ENCODE measurements around the gene ZSWIM4. TPM values are rescaled to one million over a fixed set of nuclear protein-coding genes. Genes with fewer than 3 reads are reported as not detected.
"Not testable (repeated sequence)": the region's sequence is repeated elsewhere in the genome, so short reads cannot be mapped to it uniquely, and the experiment has no call there.

Gene ZSWIM4
- total RNA-seq, 1 donor from 2014 or later = 2.6 TPM

DNA sequence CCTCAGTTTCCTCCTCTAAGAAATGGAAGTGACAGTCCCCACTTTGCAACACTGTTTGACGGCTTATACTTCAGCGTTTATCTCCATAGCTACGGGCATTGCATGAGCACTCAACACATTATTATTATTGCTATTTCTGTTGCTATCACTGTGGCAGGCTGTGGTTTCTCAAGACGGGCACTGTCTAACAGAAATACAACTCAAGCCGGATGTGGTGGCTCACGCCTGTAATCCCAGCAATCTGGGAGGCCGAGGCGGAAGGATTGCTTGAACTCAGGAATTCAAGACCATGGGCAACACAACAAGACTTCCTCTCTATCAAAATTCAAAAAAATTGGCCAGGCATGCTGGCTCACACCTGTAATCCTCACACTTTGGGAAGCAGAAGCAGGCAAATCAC is 4.9 kb upstream of the ZSWIM4 start:
- no peaks in the 10 kb centered on the region for H3K36me3 ChIP-seq
- DNase-seq = no peak
- peaks cover 17% of the 10 kb centered on the region for H3K4me1 ChIP-seq
- H3K27me3 ChIP-seq (ENCODE audit: low read depth) = no peaks in the 10 kb centered on the region
- H3K4me3 ChIP-seq = no peak overlapping the region
- intact Hi-C loops (cut with micrococcal nuclease) = no loop called here
- TF ChIP-seq, protein P1, sequence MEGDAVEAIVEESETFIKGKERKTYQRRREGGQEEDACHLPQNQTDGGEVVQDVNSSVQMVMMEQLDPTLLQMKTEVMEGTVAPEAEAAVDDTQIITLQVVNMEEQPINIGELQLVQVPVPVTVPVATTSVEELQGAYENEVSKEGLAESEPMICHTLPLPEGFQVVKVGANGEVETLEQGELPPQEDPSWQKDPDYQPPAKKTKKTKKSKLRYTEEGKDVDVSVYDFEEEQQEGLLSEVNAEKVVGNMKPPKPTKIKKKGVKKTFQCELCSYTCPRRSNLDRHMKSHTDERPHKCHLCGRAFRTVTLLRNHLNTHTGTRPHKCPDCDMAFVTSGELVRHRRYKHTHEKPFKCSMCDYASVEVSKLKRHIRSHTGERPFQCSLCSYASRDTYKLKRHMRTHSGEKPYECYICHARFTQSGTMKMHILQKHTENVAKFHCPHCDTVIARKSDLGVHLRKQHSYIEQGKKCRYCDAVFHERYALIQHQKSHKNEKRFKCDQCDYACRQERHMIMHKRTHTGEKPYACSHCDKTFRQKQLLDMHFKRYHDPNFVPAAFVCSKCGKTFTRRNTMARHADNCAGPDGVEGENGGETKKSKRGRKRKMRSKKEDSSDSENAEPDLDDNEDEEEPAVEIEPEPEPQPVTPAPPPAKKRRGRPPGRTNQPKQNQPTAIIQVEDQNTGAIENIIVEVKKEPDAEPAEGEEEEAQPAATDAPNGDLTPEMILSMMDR (IDR thresholded peaks at IDR 0.05; ENCODE audit: borderline replicate concordance) = no peak
- H3K9me3 ChIP-seq (replicated peaks) = no peaks in the 10 kb centered on the region
- H3K27ac ChIP-seq (replicated peaks) = no peak overlapping the region

DNA sequence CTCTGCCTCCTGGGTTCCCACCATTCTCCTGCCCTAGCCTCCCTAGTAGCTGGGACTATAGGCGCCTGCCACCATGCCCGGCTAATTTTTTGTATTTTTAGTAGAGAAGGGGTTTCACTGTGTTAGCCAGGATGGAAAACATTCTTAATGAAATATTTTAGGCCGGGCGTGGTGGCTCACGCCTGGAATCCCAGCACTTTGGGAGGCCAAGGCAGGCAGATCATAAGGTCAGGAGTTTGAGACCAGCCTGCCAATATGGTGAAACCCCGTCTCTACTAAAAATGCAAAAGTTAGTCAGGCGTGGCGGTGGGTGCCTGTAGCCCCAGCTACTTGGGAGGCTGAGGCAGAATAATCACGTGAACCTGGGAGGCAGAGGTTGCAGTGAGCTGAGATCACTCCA is 1.9 kb upstream of the ZSWIM4 start:
- Histone ChIP-seq H3K27ac (replicated peaks) (peak overlapping the region; percentile 95), H3K4me1 (peaks cover 34% of the 10 kb centered on the region)
- H3K36me3 ChIP-seq; H3K4me3 ChIP-seq; DNase-seq; H3K27me3 ChIP-seq (ENCODE audit: low read depth); H3K9me3 ChIP-seq (replicated peaks); intact Hi-C loops (cut with micrococcal nuclease): not testable (repeated sequence)

DNA sequence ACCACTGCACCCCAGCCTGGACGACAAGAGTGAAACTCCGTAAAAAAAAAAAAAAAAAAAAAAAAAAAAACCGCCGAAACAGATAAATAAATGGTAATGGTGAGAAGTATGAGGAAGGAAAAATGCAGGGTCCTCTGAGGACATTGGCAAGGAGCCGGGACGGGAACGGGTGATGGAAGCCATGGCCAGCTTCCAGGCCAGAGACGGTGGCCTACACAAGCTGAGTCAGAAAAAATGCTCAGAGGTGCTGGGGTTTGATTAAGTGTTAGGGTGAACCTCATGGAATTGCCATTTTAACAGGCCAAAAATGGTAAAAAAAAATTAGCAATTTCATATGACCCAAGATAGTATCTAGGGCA is 866 bp upstream of the ZSWIM4 start:
- intact Hi-C loops (cut with micrococcal nuclease) = no loop called here
- TF ChIP-seq, protein P1 (IDR thresholded peaks at IDR 0.05; ENCODE audit: borderline replicate concordance) = no peak
- H3K9me3 ChIP-seq (replicated peaks) = no peaks in the 10 kb centered on the region
- no peaks in the 10 kb centered on the region for H3K36me3 ChIP-seq
- peaks cover 31% of the 10 kb centered on the region for H3K4me1 ChIP-seq
- DNase-seq = peak; percentile 83
- H3K4me3 ChIP-seq = peak overlapping the region; percentile 82
- H3K27me3 ChIP-seq (ENCODE audit: low read depth) = no peaks in the 10 kb centered on the region
- peak overlapping the region; percentile 95 for H3K27ac ChIP-seq (replicated peaks)

DNA sequence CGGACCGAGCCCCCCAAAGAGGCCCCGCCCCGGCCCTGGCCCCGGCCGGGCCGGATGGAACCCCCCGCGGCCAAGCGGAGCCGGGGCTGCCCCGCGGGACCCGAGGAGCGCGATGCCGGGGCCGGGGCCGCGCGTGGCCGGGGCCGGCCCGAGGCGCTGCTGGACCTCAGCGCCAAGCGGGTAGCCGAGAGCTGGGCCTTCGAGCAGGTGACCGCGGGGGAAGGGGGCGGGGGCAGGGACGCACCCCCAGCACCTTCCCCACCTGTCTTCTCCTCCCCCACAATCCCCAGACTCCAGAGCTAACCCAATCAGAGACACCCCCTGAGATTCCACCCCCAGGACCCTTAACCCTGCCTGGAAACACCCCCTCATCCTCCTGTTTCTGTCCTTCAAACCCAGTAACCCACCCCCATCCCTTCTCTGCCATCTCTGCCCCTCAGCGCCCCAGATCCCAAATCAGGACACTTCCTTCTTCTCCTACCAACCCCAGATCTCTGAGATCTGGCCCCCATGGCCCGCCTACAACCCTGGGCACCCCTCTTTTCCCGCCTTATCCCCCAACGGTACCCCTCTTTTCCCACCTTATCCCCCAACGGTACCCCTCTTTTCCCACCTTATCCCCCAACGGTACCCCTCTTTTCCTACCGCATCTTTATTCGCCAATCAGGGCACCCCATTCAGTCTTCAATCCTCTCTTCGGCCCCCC is 505 bp downstream of the ZSWIM4 start:
- TF ChIP-seq, protein P1 (IDR thresholded peaks at IDR 0.05; ENCODE audit: borderline replicate concordance) = no peak
- Histone ChIP-seq H3K4me3 (peak overlapping the region; percentile 82), H3K9me3 (replicated peaks) (no peaks in the 10 kb centered on the region), H3K36me3 (no peaks in the 10 kb centered on the region), H3K4me1 (peaks cover 31% of the 10 kb centered on the region), H3K27ac (replicated peaks) (peak overlapping the region; percentile 95), H3K27me3 (ENCODE audit: low read depth) (no peaks in the 10 kb centered on the region)
- intact Hi-C loops (cut with micrococcal nuclease) = no loop called here
- no peak for DNase-seq

DNA sequence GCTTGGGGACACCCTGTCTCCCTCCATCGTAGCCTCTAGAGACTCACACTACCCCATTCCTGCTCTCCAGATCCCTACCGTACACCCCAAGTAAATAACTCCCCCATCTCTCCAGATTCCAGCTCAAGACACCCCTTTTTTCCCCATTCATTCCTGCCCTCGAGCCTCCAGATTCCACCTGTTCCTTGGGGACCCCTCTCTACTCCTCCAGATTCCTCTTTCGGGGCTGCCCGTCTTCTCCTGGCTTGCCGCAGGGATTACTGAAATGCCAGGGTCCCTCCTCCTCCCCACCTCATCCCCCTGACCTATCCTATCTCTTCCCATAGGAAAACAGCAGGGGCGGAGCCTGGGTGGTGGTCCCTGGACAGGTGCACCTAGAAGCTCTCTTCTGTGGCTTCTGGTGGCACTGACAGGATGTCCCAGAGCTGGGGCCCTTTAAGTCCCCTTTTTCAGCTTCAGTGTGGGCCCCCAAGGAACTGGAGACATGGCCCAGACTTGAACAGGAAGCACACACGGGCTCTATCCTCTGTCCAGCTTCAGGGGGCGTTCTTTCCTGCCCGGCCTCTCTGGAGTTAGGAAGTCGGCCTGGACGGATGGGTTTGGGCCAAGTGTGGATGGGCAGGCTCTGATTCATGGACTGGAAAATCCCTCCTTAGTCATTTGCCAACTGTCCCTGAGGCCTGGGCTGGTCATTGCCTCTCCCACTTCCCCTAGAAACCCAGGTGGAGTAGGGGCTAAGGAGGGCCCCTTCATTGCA is 1.2 kb downstream of the ZSWIM4 start:
- intact Hi-C loops (cut with micrococcal nuclease) = no loop called here
- Histone ChIP-seq H3K4me1 (peaks cover 31% of the 10 kb centered on the region), H3K4me3 (peak overlapping the region; percentile 82), H3K9me3 (replicated peaks) (no peaks in the 10 kb centered on the region), H3K27me3 (ENCODE audit: low read depth) (no peaks in the 10 kb centered on the region), H3K36me3 (no peaks in the 10 kb centered on the region), H3K27ac (replicated peaks) (peak overlapping the region; percentile 95)
- TF ChIP-seq, protein P1 (IDR thresholded peaks at IDR 0.05; ENCODE audit: borderline replicate concordance) = no peak
- DNase-seq = peak; percentile 76

DNA sequence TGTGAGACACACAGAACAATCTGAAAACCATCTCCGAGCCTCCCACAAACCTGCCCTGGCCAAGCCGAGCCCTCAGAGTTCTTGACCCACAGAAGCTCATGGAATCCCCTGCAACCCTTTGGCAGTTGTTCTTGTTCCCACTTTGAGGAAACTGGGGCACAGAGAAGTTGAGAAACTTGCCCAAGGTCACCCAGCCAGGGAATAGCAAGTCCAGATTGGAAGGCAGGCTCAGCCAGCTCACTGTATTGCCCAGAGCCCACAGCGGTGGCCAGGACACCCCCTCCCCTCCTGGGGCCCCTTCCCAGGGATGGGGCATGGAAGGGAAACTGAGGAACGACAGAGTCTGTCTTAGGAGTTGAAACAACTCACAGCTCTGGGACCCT is 1.8 kb downstream of the ZSWIM4 start:
- no peak for DNase-seq
- Histone ChIP-seq H3K9me3 (replicated peaks) (no peaks in the 10 kb centered on the region), H3K4me3 (peak overlapping the region; percentile 82), H3K27me3 (ENCODE audit: low read depth) (no peaks in the 10 kb centered on the region), H3K36me3 (no peaks in the 10 kb centered on the region), H3K27ac (replicated peaks) (peak overlapping the region; percentile 95), H3K4me1 (peaks cover 31% of the 10 kb centered on the region)
- intact Hi-C loops (cut with micrococcal nuclease) = no loop called here
- TF ChIP-seq, protein P1 (IDR thresholded peaks at IDR 0.05; ENCODE audit: borderline replicate concordance) = no peak

All from left ventricle myocardium inferior (tissue), 1 donor.